GM12878 (cell line): ENCODE data around the gene NUDT14. TPM values are rescaled to one million over a fixed set of nuclear protein-coding genes. Genes with fewer than 3 reads are reported as not detected.

Source experiments
- ATAC-seq: fragments of 200-7000 bp; cut with Tn5 transposase; 3 replicates; pipeline ENCODE4 v1.9.1; 2020; ENCODE audit warnings: mild to moderate bottlenecking, moderate library complexity
- BruUV-seq: library from RNA; stranded (reverse); fragments of 400-500 nt; replicated peaks from 2 replicates; lab custom pipeline; 2021; lab: Mats Ljungman, UMichigan
- CTCF ChIA-PET: fragments of 300-600 bp; sonication (Branson Sonifier 250); formaldehyde crosslinking; extraction: SDS; loops from one replicate; lab custom pipeline; 2021; ENCODE audit warnings: inconsistent platforms; lab: Yijun Ruan, JAX
- POLR2A ChIA-PET: fragments of 350-600 bp; formaldehyde crosslinking; extraction: SDS; loops from one replicate; lab custom pipeline; 2021; ENCODE audit warnings: inconsistent platforms; lab: Charles Lee
- RAD21 ChIA-PET: fragments of 300-600 bp; sonication (Branson Sonifier 250); formaldehyde crosslinking; loops from one replicate; lab custom pipeline; 2023; ENCODE audit warnings: antibody characterized with exemption; ENCODE audit not compliant: unreplicated experiment; lab: Charles Lee
- SMC1A ChIA-PET: fragments of 300-600 bp; sonication (Branson Sonifier 250); formaldehyde crosslinking; loops from one replicate; lab custom pipeline; 2023; ENCODE audit not compliant: unreplicated experiment, uncharacterized antibody; lab: Charles Lee
- DNase-seq: peaks from one replicate; pipeline ENCODE4 v3.0.0-alpha.2; 2011; ENCODE audit warnings: low read depth, low spot score
- FAIRE-seq: peaks from 3 replicates; lab custom pipeline; 2011; peaks lifted over from hg19 to GRCh38; lab: Jason Lieb, UNC
- H2AFZ ChIP-seq: 2 replicates; pipeline ENCODE4 v1.6.0; 2011; ENCODE audit warnings: low read depth, low read length, control low read depth; ENCODE audit not compliant: control insufficient read depth
- H3K27ac ChIP-seq: 2 replicates; pipeline ENCODE4 v1.5.1; 2011; ENCODE audit warnings: control low read depth; ENCODE audit not compliant: control insufficient read depth, insufficient read depth
- H3K27me3 ChIP-seq, 2 experiments: replicated peaks in 1 of 2; 2 replicates each; pipeline versions ENCODE4 v1.6.0 to v1.6.1; 2011; ENCODE audit warnings: low read length in 1 of 2; ENCODE audit not compliant: control insufficient read depth in 2 of 2, insufficient read depth in 2 of 2
- H3K36me3 ChIP-seq, 2 experiments: 2 replicates each; pipeline ENCODE4 v1.5.1; 2011; ENCODE audit warnings: low read length in 1 of 2; ENCODE audit not compliant: control insufficient read depth in 2 of 2, insufficient read depth in 2 of 2
- H3K4me1 ChIP-seq: 2 replicates; pipeline ENCODE4 v1.6.1; 2011; ENCODE audit warnings: mild to moderate bottlenecking, low read length, moderate library complexity, mixed read lengths; ENCODE audit not compliant: control insufficient read depth, insufficient read depth
- H3K4me2 ChIP-seq: 2 replicates; pipeline ENCODE4 v1.6.0; 2011; ENCODE audit warnings: control low read depth; ENCODE audit not compliant: control insufficient read depth, insufficient read depth
- H3K4me3 ChIP-seq: fragments of 200-600 bp; sonication (generic); 2 replicates; pipeline ENCODE4 v1.5.1; 2016
- H3K79me2 ChIP-seq: 2 replicates; pipeline ENCODE4 v1.6.0; 2011; ENCODE audit warnings: low read length; ENCODE audit not compliant: control insufficient read depth, insufficient read depth
- H3K9ac ChIP-seq: 2 replicates; pipeline ENCODE4 v1.8.0; 2011; ENCODE audit warnings: low read length, control low read depth, mixed read lengths; ENCODE audit not compliant: control insufficient read depth, insufficient read depth
- H3K9me3 ChIP-seq: replicated peaks from 3 replicates; pipeline ENCODE4 v1.5.1; 2011; ENCODE audit warnings: mild to moderate bottlenecking, low read length; ENCODE audit not compliant: control insufficient read depth, insufficient read depth
- H4K20me1 ChIP-seq: 2 replicates; pipeline ENCODE4 v1.6.0; 2011; ENCODE audit not compliant: control insufficient read depth, insufficient read depth
- MYC ChIP-seq: IDR thresholded peaks from 2 replicates; pipeline ENCODE4 v1.6.1; 2011; ENCODE audit warnings: mild to moderate bottlenecking, low read length, moderate library complexity, inconsistent platforms; ENCODE audit not compliant: insufficient read depth, insufficient replicate concordance, insufficient read length, severe bottlenecking
- WGBS: methylation state at CpG from one replicate; pipeline ENCODE4 v1.1.6; 2016; ENCODE audit warnings: low lambda C conversion rate; ENCODE audit not compliant: insufficient replicate concordance, insufficient coverage; ENCODE audit errors: missing lambda C conversion rate; 5-methylcytosine and 5-hydroxymethylcytosine counted together
- in situ Hi-C: fragments of 300-500 bp; cut with MboI; formaldehyde crosslinking; loops from 9 replicates; pipeline ENCODE4 v1.14.3; 2018; ENCODE audit warnings: mixed read lengths
- intact Hi-C: fragments of 100-400 bp; cut with micrococcal nuclease; formaldehyde crosslinking; loops from one replicate; pipeline ENCODE4 v1.14.2; 2022; ENCODE audit not compliant: unreplicated experiment
- polyA plus RNA-seq, 11 experiments: library from polyadenylated mRNA; depleted of rRNA in 4 of 11; unstranded in 6 of 11; stranded (reverse) in 5 of 11; fragments of >200 nt; fragmentation: Nextera tagmentation in 4 of 11; fragmentation: Illumina TruSeq in 1 of 11; extraction: Ambion mirVana in 4 of 11; extraction: Trizol in 1 of 11; gene quantifications; 1 replicate in 1 of 11; 2 replicates in 10 of 11; pipeline versions ENCODE4 v1.2.1 to v1.2.3, GENCODE V29; 2011 to 2016; ENCODE audit warnings: inconsistent platforms in 2 of 11, missing spikeins in 2 of 11, low read depth in 1 of 11
- total RNA-seq, 4 experiments: library from RNA; depleted of rRNA in 3 of 4; stranded (reverse); fragments of >200 nt in 3 of 4; fragmentation: Illumina TruSeq in 1 of 4; extraction: Trizol in 1 of 4; gene quantifications; 2 replicates each; pipeline versions ENCODE4 v1.2.1 to v1.2.3, GENCODE V29; 2013 to 2021
- TF ChIP-seq, protein P1 (sequence below): IDR thresholded peaks from 2 replicates; pipeline ENCODE4 v1.6.1; 2012; ENCODE audit warnings: low read depth, low read length, improper control_type of control experiment

The NUDT14 gene
- total and polyA plus RNA-seq, 10 of the 15 experiments (the other 5 are each of a cell fraction or from before 2014, with no cell fraction given) = 0.62 to 6.8 (median 4.3) TPM; not detected in 1

DNA sequence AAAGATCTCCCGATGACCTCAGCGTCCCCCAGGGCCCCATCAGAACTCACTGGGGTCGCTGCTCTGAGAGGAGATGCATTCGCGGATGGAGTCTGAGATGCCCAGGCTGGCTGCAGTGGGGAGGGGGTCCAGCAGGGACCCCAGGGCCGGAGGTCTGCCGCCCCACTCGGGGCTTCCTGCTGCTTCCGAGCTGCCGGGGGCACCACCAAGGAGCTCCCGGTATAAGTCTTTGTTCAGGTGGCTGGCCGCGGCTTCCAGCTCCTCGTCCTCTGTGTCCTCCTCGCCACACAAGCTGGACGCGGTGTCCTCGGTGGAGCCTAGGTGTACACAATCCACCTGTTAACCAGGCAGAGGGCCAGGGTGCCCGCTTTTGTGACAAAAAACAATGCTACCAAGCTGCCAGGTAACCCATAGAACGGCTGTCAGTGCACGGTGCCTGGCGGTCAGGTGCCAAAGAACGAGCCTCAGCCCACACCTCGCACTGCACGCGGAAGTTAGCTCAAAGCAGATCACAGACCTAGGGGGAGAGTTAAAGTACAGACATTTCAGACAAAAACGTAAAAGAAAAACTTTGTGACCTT lies 40.6 kb upstream of the NUDT14 start (continued):
- no peak for TF ChIP-seq MYC

DNA sequence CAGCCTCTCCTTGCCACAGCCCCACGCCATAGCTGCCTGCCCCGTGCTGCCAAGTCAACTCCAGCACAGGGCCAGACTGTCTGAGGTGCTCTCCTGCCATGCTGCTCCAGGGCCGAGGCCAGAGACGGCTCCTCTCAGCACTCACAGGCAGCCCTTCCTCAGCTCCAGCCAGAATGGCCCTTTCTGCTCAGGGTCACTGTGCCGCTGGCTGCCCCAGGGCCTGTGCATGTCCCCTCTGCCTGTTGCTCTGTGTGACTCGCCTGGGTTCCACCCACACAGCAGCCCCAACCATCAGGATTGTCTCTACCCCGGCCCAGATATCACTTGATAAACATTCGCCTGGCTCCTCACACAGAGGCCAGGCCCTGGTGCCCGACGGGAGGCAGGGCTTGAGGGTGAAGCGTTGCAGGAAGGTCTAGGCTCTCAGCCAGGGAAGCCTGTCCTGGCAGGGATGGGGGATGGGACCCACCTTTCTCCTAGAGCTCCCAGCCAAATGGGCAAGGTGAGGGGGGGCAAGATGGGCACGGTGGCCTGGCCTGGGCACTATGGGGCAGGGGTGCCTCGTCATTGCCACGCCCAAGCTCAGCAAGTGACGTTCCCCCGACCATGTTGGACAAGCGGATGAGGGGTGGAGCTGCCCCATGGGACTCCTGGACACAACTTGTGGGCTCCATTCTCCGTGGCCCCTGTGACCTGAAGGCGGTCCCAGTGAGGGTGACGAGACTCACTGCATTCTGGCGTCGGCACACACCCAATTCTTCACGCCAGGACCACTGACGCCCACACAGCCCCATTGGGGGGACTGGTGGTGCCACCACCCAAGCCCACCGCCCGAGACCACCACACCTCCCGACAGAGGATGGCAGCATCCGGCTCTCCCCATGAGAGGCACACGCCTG lies 39.8 kb upstream of the NUDT14 start:
- POLR2A ChIA-PET = no interaction called here
- H3K27me3 ChIP-seq = no peaks in the 10 kb centered on the region
- no peak overlapping the region for H3K4me2 ChIP-seq
- SMC1A ChIA-PET = no interaction called here
- H2AFZ ChIP-seq = no peak overlapping the region
- peaks cover 4 to 38% of the 10 kb centered on the region in 2 experiments; a peak in 3 of 4 replicates for H3K36me3 ChIP-seq
- TF ChIP-seq, protein P1, sequence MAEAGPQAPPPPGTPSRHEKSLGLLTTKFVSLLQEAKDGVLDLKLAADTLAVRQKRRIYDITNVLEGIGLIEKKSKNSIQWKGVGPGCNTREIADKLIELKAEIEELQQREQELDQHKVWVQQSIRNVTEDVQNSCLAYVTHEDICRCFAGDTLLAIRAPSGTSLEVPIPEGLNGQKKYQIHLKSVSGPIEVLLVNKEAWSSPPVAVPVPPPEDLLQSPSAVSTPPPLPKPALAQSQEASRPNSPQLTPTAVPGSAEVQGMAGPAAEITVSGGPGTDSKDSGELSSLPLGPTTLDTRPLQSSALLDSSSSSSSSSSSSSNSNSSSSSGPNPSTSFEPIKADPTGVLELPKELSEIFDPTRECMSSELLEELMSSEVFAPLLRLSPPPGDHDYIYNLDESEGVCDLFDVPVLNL = no peak
- H3K4me1 ChIP-seq = no peaks in the 10 kb centered on the region
- H3K27ac ChIP-seq = no peak overlapping the region
- H4K20me1 ChIP-seq = no peaks in the 10 kb centered on the region
- CTCF ChIA-PET = no interaction called here
- WGBS = 88% methylated on average over 25 of the region's 29 CpGs
- no peak overlapping the region for H3K9ac ChIP-seq
- DNase-seq = no peak
- no peaks in the 10 kb centered on the region for H3K9me3 ChIP-seq
- H3K79me2 ChIP-seq = no peaks in the 10 kb centered on the region
- intact Hi-C loops = no loop called here
- BruUV-seq = no TSS peak
- no peak overlapping the region for H3K4me3 ChIP-seq
- in situ Hi-C loops = no loop called here
- RAD21 ChIA-PET = no interaction called here
- FAIRE-seq = no peak
- ATAC-seq = no peak
